AG04450 (cell line): Measurements from ENCODE around the gene CTSC. TPM values are rescaled to one million over a fixed set of nuclear protein-coding genes. Genes with fewer than 3 reads are reported as not detected.
"Not testable (repeated sequence)": the region's sequence is repeated elsewhere in the genome, so short reads cannot be mapped to it uniquely, and the experiment has no call there.

Experiments used
- CTCF ChIA-PET: fragments of 300-600, 350-600 bp; formaldehyde crosslinking; extraction: SDS; loops from one replicate; lab custom pipeline; 2022; ENCODE audit warnings: antibody characterized with exemption, inconsistent platforms; lab: Charles Lee
- POLR2A ChIA-PET: fragments of 350-600 bp; formaldehyde crosslinking; extraction: SDS; loops from one replicate; lab custom pipeline; 2021; ENCODE audit warnings: antibody characterized with exemption, inconsistent platforms; lab: Yijun Ruan, JAX
- DNase-seq: peaks from one replicate; pipeline ENCODE4 v3.0.0-alpha.2; 2011; ENCODE audit warnings: low read depth, low spot score
- H3K27ac ChIP-seq: one replicate; pipeline ENCODE4 v1.5.1; 2012; ENCODE audit warnings: low read depth, low read length, control low read depth
- H3K27me3 ChIP-seq: one replicate; pipeline ENCODE4 v1.6.0; 2012; ENCODE audit warnings: low read length; ENCODE audit not compliant: control insufficient read depth, insufficient read depth
- H3K4me3 ChIP-seq: 2 replicates; pipeline ENCODE4 v1.5.1; 2011; ENCODE audit warnings: mild to moderate bottlenecking, low read depth, low read length, control low read depth
- H3K9me3 ChIP-seq: 2 replicates; pipeline ENCODE4 v1.5.1; 2012; ENCODE audit warnings: low read length; ENCODE audit not compliant: control insufficient read depth, insufficient read depth
- CTCF ChIP-seq: IDR thresholded peaks from 2 replicates; pipeline ENCODE4 v1.5.1; 2011; ENCODE audit warnings: low read depth, low read length, control low read depth, inconsistent platforms
- polyA plus RNA-seq: library from polyadenylated mRNA; depleted of rRNA; stranded (reverse); fragments of >200 nt; gene quantifications from 2 replicates; pipeline ENCODE4 v1.2.3, GENCODE V29; 2011

CTSC gene
- polyA plus RNA-seq, 1 experiment = 565 TPM

- ChIA-PET POLR2A (no interaction called here), CTCF (interaction anchor here (1.0 to 1.5 kb wide), 3 partner anchors 11 to 310 kb away, joined by 3 to 5 read pairs (median 4); no protein-coding TSS in a partner anchor)
- TF ChIP-seq CTCF = no peak
- DNase-seq = no peak
- Histone ChIP-seq H3K4me3 (no peak overlapping the region), H3K27ac (no peak overlapping the region), H3K27me3 (no peaks in the 10 kb centered on the region), H3K9me3 (no peaks in the 10 kb centered on the region)
Observed at GRCh38 chr11:88326099-88326498, 11.4 kb downstream of the CTSC start.

- Histone ChIP-seq H3K27me3 (no peaks in the 10 kb centered on the region), H3K4me3 (no peak overlapping the region), H3K27ac (no peak overlapping the region), H3K9me3 (no peaks in the 10 kb centered on the region)
- DNase-seq = no peak
- no peak for TF ChIP-seq CTCF
- POLR2A ChIA-PET = interaction anchor here (0.7 to 1.3 kb wide), 2 partner anchors 13 to 32 kb away, joined by 3 to 4 read pairs; partner anchors contain the start of gene CTSC
- CTCF ChIA-PET = interaction anchor here (0.6 to 1.3 kb wide), 3 partner anchors 11 to 309 kb away, joined by 3 read pairs; no protein-coding TSS in a partner anchor
Observed at GRCh38 chr11:88324562-88325345, 12.8 kb downstream of the CTSC start.

GRCh38 chr11:88322881-88323280 is 14.7 kb downstream of the CTSC start:
- CTCF ChIA-PET = interaction anchor here (1.0 kb wide), 1 partner anchor 306 kb away, joined by 5 read pairs; no protein-coding TSS in a partner anchor
- H3K27ac ChIP-seq, POLR2A ChIA-PET, H3K4me3 ChIP-seq, H3K27me3 ChIP-seq, H3K9me3 ChIP-seq, DNase-seq: not testable (repeated sequence)

- H3K27me3 ChIP-seq, H3K9me3 ChIP-seq, H3K27ac ChIP-seq, H3K4me3 ChIP-seq, CTCF ChIA-PET, POLR2A ChIA-PET, DNase-seq: not testable (repeated sequence)
Observed at GRCh38 chr11:88321412-88321811, 16.1 kb downstream of the CTSC start.

GRCh38 chr11:88320149-88320559 is 17.4 kb downstream of the CTSC start:
- Histone ChIP-seq H3K9me3 (no peaks in the 10 kb centered on the region), H3K4me3 (no peak overlapping the region), H3K27ac (no peak overlapping the region), H3K27me3 (no peaks in the 10 kb centered on the region)
- ChIA-PET CTCF (interaction anchor here (1.0 to 1.2 kb wide), 2 partner anchors 22 to 224 kb away, joined by 3 to 4 read pairs; no protein-coding TSS in a partner anchor), POLR2A (interaction anchor here (0.6 to 0.9 kb wide), 3 partner anchors 9 to 15 kb away, joined by 3 to 4 read pairs (median 3); no protein-coding TSS in a partner anchor)
- peak; percentile 21 for DNase-seq
- no peak for TF ChIP-seq CTCF

- Histone ChIP-seq H3K27ac (no peak overlapping the region), H3K9me3 (no peaks in the 10 kb centered on the region), H3K4me3 (no peak overlapping the region), H3K27me3 (no peaks in the 10 kb centered on the region)
- no peak for TF ChIP-seq CTCF
- CTCF ChIA-PET = no interaction called here
- no peak for DNase-seq
- POLR2A ChIA-PET = no interaction called here
Observed at GRCh38 chr11:88318017-88318416, 19.5 kb downstream of the CTSC start.
